ENCODE results near the gene LAMA2.

The LAMA2 gene

GRCh38 chr6:129179283-129179682 is 296.3 kb downstream of the LAMA2 start:
- no peak for DNase-seq (ENCODE audit: low spot score)

DNA sequence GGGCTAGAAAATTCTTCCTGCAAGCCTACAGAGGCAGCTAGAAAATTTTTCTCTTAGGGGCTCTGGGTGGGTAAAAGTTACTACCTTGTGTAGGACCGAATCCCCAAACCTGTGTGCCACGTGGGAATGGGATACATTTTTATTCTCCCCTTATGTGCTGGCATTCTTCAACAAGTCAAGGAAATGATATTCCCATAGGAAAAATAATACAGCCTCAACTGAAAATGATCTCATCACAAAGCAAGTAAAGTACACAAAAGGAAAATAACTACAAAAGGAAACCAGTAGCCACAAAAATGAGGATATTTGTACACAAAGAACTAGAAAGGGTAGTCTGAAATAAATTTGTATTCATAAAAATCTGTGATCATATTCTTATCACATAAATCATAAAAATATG is 298.1 kb downstream of the LAMA2 start:
- DNase-seq (ENCODE audit: low spot score), result no peak

GRCh38 chr6:129183187-129183591 is 300.3 kb downstream of the LAMA2 start:
- DNase-seq (ENCODE audit: low spot score), result no peak

GRCh38 chr6:129183681-129184301 is 300.9 kb downstream of the LAMA2 start:
- DNase-seq (ENCODE audit: low spot score), result peak; percentile 26

- DNase-seq (ENCODE audit: low spot score), result no peak
These were observed 301.4 kb downstream of the LAMA2 start for GRCh38 chr6:129184324-129184723.

GRCh38 chr6:129184808-129185366 is 301.9 kb downstream of the LAMA2 start:
- no peak for DNase-seq (ENCODE audit: low spot score)

DNA sequence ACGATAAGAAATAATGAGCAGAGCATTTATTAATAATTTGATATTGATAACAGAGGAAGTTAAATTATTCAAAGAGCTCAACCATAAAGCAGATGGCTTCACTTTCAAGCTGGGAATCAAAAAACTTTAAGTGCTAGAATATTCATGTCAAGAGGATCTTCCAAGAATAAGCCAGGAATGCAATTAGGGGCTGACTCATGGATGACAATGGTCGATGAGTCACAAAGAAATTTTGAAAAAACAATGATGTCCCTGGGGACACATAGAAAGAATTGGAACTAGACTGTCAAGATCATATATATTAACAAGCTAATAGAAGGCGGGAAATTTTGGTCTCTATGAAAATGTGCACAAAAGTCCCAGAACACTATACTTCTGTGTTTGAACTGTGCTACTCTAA is 304.1 kb downstream of the LAMA2 start:
- peak; percentile 77 for DNase-seq (ENCODE audit: low spot score)

GRCh38 chr6:129188306-129188705 is 305.4 kb downstream of the LAMA2 start:
- DNase-seq (ENCODE audit: low spot score), result no peak

- DNase-seq (ENCODE audit: low spot score), result no peak
These were observed 305.9 kb downstream of the LAMA2 start for GRCh38 chr6:129188795-129189194.

GRCh38 chr6:129189266-129189665 is 306.3 kb downstream of the LAMA2 start:
- no peak for DNase-seq (ENCODE audit: low spot score)

DNA sequence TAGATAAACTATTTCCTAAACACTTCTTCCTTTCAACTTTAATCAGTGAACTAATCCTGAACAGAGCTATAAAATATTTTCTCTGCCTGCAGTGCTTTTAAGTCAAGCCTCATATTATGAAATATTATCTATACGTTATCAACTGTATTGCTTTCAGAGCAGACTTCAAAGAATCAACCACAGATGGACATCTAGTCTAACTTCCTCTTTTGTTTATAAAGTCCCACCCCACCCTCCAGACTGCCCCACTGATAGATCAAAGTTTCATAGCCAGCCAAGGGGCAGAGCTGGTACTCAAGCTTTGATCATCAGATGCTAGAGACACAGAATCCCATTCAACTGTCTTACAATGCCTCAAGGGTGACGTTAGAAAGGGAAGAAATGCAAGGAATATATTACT is 308.3 kb downstream of the LAMA2 start:
- no peak for DNase-seq (ENCODE audit: low spot score)

- no peak for DNase-seq (ENCODE audit: low spot score)
These were observed 309.6 kb downstream of the LAMA2 start for GRCh38 chr6:129192458-129192989.

GRCh38 chr6:129194306-129194941 is 311.5 kb downstream of the LAMA2 start:
- no peak for DNase-seq (ENCODE audit: low spot score)

DNA sequence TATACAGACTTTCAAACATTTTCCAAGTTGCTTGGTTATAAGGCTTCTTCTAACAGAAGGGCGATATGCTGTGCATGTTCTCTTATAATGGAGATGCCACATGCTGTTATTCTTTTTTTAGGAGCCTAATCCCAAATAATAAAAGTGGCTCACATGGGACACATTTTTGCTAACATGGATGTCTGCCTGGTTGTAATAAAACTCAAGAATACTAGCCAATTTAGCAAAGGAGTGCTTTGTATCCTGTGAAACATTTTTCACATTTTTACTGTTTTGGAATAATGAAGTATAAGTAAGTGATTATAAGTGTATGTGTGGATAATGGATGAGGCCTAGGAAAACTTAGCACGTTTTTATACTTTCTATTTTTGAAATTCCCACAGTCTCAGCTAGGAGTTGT is 312.2 kb downstream of the LAMA2 start:
- DNase-seq (ENCODE audit: low spot score), result no peak

DNA sequence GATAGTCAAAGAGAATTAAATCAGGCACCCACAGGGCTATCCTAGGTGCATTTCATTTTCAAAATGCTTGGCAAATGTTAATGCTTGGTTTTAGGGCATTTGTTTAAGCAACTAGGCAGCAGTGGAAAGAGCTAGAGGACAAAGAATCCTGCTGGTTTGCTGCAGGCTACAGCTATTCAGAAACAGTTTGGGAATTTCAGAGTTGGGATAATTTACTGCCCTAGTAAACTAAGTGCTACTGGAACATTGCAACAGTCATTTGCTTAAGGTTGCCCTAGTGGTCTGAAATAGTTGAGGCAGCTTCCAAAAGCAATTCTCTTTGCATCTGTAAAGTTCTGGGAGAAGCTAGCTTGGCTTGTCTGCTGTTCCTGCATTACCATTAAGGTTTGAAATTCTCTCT is 312.7 kb downstream of the LAMA2 start:
- DNase-seq (ENCODE audit: low spot score), result no peak

DNA sequence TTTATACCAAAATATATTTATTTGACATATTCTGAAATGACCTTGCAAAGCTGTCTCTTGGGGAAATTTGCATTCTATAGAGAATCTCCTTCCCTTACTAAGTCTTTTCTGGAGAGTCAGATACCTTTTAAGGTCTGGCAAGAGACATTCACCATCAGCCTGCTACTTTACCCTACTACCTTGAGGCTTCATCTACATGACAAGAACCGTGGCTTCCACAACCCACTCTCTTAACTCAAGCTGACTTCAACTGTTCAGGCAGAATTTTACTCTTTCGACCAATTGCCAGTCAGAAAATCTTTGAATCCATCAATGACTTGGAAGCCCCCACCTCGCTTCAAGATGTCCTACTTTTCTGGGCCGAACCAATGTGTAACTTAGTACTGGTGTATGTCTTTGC is 314.2 kb downstream of the LAMA2 start:
- no peak for DNase-seq (ENCODE audit: low spot score)

DNA sequence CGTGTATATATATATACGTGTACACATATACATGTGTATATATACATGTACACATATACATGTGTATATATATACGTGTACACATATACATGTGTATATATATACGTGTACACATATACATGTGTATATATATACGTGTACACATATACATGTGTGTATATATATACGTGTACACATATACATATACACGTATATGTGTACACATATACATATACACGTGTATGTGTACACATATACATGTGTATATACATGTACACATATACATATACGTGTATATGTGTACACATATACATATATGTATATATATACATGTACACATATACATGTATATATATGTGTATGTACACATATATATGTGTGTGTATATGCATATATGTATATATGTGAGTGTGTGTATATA is 317.2 kb downstream of the LAMA2 start:
- no peak for DNase-seq (ENCODE audit: low spot score)

GRCh38 chr6:129203190-129203900 is 320.4 kb downstream of the LAMA2 start:
- no peak for DNase-seq (ENCODE audit: low spot score)

- no peak for DNase-seq (ENCODE audit: low spot score)
These were observed 323.9 kb downstream of the LAMA2 start for GRCh38 chr6:129206821-129207220.

- DNase-seq (ENCODE audit: low spot score), result no peak
These were observed 324.9 kb downstream of the LAMA2 start for GRCh38 chr6:129207832-129208231.

- no peak for DNase-seq (ENCODE audit: low spot score)
These were observed 325.6 kb downstream of the LAMA2 start for GRCh38 chr6:129208415-129209034.

DNA sequence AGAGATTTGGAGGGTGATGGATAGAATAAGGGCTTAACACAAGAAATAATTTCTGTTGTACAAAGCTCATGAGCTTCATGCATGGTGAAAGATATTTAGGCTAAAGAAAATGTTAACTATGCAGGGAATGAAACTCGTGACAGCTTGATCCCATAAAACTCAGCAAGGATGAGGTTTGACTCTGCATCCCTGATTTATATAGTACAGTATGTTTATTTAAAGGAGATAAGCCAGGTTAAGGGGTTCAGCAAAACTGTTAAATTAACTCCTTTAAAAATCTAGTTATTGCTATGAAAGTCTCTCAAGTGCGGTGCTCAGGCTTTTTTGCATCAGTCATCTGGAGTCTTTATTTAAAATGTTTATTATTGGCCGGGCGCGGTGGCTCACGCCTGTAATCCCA is 326.4 kb downstream of the LAMA2 start:
- no peak for DNase-seq (ENCODE audit: low spot score)

Measured in RKO (cell line).